MM.1S (cell line): ENCODE data around the gene EFTUD2.

Experiments used
- DNase-seq: peaks from one replicate; pipeline ENCODE4 v3.0.0-alpha.2; 2015
- H2AFZ ChIP-seq: fragments of 300-600 bp; sonication (generic); 2 replicates; pipeline ENCODE4 v1.6.0; 2016; ENCODE audit warnings: antibody characterized with exemption, low read length
- H3F3A ChIP-seq: fragments of 300-600 bp; sonication (generic); 2 replicates; pipeline ENCODE4 v1.6.1; 2016; ENCODE audit warnings: mild to moderate bottlenecking, antibody characterized with exemption, low read length, moderate library complexity, mixed read lengths; ENCODE audit not compliant: insufficient read depth
- H3K27ac ChIP-seq: fragments of 300-600 bp; sonication (generic); 2 replicates; pipeline ENCODE4 v1.5.1; 2016; ENCODE audit warnings: mild to moderate bottlenecking, low read length
- H3K27me3 ChIP-seq: fragments of 300-600 bp; sonication (generic); replicated peaks from 2 replicates; pipeline ENCODE4 v1.6.0; 2016; ENCODE audit warnings: low read length; ENCODE audit not compliant: insufficient read depth
- H3K36me3 ChIP-seq: fragments of 300-600 bp; sonication (generic); replicated peaks from 2 replicates; pipeline ENCODE4 v1.6.1; 2016; ENCODE audit warnings: mild to moderate bottlenecking, low read length, mixed read lengths; ENCODE audit not compliant: insufficient read depth
- H3K4me1 ChIP-seq: fragments of 300-600 bp; sonication (generic); 2 replicates; pipeline ENCODE4 v1.6.1; 2016; ENCODE audit warnings: low read length, mixed read lengths
- H3K4me2 ChIP-seq: fragments of 300-600 bp; sonication (generic); 2 replicates; pipeline ENCODE4 v1.6.0; 2016; ENCODE audit warnings: low read depth, low read length
- H3K4me3 ChIP-seq: fragments of 300-600 bp; sonication (generic); 2 replicates; pipeline ENCODE4 v1.5.1; 2016; ENCODE audit warnings: low read length, mixed read lengths
- H3K79me2 ChIP-seq: fragments of 300-600 bp; sonication (generic); 2 replicates; pipeline ENCODE4 v1.6.1; 2016; ENCODE audit warnings: mixed run types, low read length, mixed read lengths
- H3K9ac ChIP-seq: fragments of 300-600 bp; sonication (generic); 2 replicates; pipeline ENCODE4 v1.6.1; 2016; ENCODE audit warnings: low read length, mixed read lengths
- H3K9me2 ChIP-seq: fragments of 300-600 bp; sonication (generic); replicated peaks from 2 replicates; pipeline ENCODE4 v1.6.1; 2016; ENCODE audit warnings: mild to moderate bottlenecking, low read length, mixed read lengths; ENCODE audit not compliant: insufficient read depth
- H3K9me3 ChIP-seq: fragments of 300-600 bp; sonication (generic); replicated peaks from 2 replicates; pipeline ENCODE4 v1.6.1; 2016; ENCODE audit warnings: mild to moderate bottlenecking, low read length, mixed read lengths; ENCODE audit not compliant: insufficient read depth
- H4K20me1 ChIP-seq: fragments of 300-600 bp; sonication (generic); 2 replicates; pipeline ENCODE4 v1.6.1; 2016; ENCODE audit warnings: mild to moderate bottlenecking, low read length, moderate library complexity, mixed read lengths; ENCODE audit not compliant: insufficient read depth
- EZH2 ChIP-seq: fragments of 300-600 bp; sonication (generic); optimal IDR thresholded peaks from 2 replicates; pipeline ENCODE3; 2017; ENCODE audit warnings: low read depth, mild to moderate bottlenecking, antibody characterized with exemption, low read length, mixed read lengths
- EZH2phosphoT487 ChIP-seq: fragments of 300-600 bp; sonication (generic); IDR thresholded peaks from 2 replicates; pipeline ENCODE4 v1.6.1; 2018; ENCODE audit warnings: antibody characterized with exemption, low read length
- TF ChIP-seq, protein P1 (sequence below): fragments of 300-600 bp; sonication (generic); IDR thresholded peaks from 2 replicates; pipeline ENCODE4 v1.5.1; 2016; ENCODE audit warnings: antibody characterized with exemption, low read length, mixed read lengths

EFTUD2 gene

DNA sequence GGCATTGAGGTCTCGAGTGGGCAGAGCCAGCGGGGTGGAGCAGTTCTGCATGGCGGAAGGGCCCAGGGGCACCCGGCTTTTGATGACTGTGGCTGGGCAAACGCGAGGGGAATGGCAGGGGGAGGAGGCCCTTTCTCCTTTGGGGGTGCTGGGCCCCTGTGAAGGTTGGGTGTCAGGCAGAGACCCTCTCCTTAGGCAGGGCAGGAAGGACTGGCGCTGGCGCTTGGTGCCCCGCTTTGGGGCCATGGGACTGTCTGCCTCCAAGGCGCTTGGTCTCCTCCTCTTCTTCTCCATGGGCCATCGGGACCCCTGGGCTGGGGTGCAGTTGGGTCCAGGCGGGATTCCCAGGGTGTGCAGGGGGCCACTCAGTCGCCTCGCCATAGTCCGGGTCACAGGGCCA, 28.9 kb upstream of the EFTUD2 start:
- Histone ChIP-seq H3K4me2 (no peak overlapping the region), H3K79me2 (no peaks in the 10 kb centered on the region), H3K4me3 (no peak overlapping the region), H3K9me3 (no peaks in the 10 kb centered on the region), H3K27ac (no peak overlapping the region), H3K9me2 (no peaks in the 10 kb centered on the region), H3F3A (peaks cover 8% of the 10 kb centered on the region), H3K27me3 (no peaks in the 10 kb centered on the region), H2AFZ (no peak overlapping the region), H3K4me1 (no peaks in the 10 kb centered on the region), H3K36me3 (peaks cover 16% of the 10 kb centered on the region), H4K20me1 (no peaks in the 10 kb centered on the region), H3K9ac (no peak overlapping the region)
- no peak for DNase-seq
- TF ChIP-seq, protein P1, sequence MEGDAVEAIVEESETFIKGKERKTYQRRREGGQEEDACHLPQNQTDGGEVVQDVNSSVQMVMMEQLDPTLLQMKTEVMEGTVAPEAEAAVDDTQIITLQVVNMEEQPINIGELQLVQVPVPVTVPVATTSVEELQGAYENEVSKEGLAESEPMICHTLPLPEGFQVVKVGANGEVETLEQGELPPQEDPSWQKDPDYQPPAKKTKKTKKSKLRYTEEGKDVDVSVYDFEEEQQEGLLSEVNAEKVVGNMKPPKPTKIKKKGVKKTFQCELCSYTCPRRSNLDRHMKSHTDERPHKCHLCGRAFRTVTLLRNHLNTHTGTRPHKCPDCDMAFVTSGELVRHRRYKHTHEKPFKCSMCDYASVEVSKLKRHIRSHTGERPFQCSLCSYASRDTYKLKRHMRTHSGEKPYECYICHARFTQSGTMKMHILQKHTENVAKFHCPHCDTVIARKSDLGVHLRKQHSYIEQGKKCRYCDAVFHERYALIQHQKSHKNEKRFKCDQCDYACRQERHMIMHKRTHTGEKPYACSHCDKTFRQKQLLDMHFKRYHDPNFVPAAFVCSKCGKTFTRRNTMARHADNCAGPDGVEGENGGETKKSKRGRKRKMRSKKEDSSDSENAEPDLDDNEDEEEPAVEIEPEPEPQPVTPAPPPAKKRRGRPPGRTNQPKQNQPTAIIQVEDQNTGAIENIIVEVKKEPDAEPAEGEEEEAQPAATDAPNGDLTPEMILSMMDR = no peak
- TF ChIP-seq EZH2 (no peak), EZH2phosphoT487 (no peak)

DNA sequence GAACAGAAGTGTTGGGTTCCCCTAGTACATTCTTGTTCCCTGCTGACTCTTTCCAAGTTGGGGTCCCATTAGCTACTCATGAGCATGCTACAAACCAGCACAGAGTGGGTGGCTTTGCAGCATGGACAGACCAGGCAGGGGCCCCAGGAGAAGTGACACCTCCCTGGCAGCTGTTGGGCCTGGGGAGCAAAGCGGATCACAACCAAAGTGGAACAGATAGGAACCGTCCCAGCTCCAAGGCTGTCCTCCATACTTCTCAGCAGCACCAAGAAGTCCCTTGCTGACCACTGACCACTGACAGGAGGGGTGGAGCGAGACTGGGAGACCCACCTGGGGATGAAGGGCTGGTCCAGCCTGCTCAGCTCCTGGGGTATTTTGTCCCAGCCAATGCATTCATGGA, 28.5 kb upstream of the EFTUD2 start:
- Histone ChIP-seq H3K4me2 (no peak overlapping the region), H3K27ac (no peak overlapping the region), H3K36me3 (peaks cover 16% of the 10 kb centered on the region), H3K27me3 (no peaks in the 10 kb centered on the region), H3K9me2 (no peaks in the 10 kb centered on the region), H2AFZ (no peak overlapping the region), H3F3A (peaks cover 8% of the 10 kb centered on the region), H3K4me1 (no peaks in the 10 kb centered on the region), H3K9me3 (no peaks in the 10 kb centered on the region), H4K20me1 (no peaks in the 10 kb centered on the region), H3K9ac (no peak overlapping the region), H3K4me3 (no peak overlapping the region), H3K79me2 (no peaks in the 10 kb centered on the region)
- DNase-seq = no peak
- TF ChIP-seq, protein P1 = no peak
- TF ChIP-seq EZH2phosphoT487 (no peak), EZH2 (no peak)

DNA sequence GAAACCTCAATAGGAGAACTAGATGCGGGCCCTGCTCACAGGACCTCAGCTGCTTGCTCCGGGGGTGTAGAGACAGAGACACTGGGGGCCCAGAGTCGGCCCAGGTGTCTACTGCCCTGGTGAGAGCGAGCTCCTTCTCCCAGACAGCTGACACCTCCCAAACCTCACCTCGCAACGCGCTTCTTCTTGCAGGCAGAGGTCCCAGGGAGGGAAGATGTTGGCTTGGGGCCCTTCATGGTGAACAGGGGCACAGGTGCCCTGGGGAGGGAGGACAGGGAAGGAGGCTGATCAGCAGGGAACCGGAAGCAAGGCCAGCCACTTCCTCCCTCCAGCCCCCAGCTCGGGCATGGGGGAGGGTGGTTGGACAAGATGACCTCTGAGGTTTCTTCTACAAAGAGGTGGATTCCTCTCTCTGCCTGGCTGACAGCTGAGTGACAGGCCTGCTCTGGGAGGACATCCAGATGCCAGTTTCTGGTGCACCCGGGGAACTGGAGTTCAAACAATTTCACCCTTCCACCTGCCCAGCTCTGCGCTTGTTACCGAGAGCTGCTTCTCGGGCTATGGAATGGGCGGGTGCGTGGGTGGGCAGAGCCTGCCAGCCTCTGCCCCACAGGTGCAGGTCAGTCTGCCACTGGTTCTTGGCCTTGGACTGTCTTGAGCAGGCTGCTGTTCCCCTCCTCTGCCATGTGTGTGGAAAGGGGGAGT, 27.7 kb upstream of the EFTUD2 start:
- Histone ChIP-seq H3K79me2 (no peaks in the 10 kb centered on the region), H3K4me3 (no peak overlapping the region), H3K9me2 (no peaks in the 10 kb centered on the region), H3K27me3 (no peaks in the 10 kb centered on the region), H3K36me3 (peaks cover 16% of the 10 kb centered on the region), H2AFZ (no peak overlapping the region), H4K20me1 (no peaks in the 10 kb centered on the region), H3K9me3 (no peaks in the 10 kb centered on the region), H3K27ac (no peak overlapping the region), H3F3A (peaks cover 8% of the 10 kb centered on the region), H3K4me1 (no peaks in the 10 kb centered on the region), H3K9ac (no peak overlapping the region), H3K4me2 (no peak overlapping the region)
- DNase-seq = no peak
- TF ChIP-seq EZH2phosphoT487 = no peak
- TF ChIP-seq, protein P1 = no peak
